ENCODE results near the gene RAD21L1.

Gene RAD21L1

GRCh38 chr20:1293641-1294379 is 68.0 kb downstream of the RAD21L1 start:
- no peak overlapping the region for H3K4me3 ChIP-seq (ENCODE audit: low read length)
- no peak for DNase-seq (ENCODE audit: low read depth)
- TF ChIP-seq CTCF (IDR thresholded peaks at IDR 0.05; ENCODE audit: insufficient read depth, low read depth, low read length, missing control alignments): no peak

- TF ChIP-seq CTCF (IDR thresholded peaks at IDR 0.05; ENCODE audit: insufficient read depth, low read depth, low read length, missing control alignments): no peak
- DNase-seq (ENCODE audit: low read depth): no peak
- H3K4me3 ChIP-seq (ENCODE audit: low read length): no peak overlapping the region
These were observed 68.7 kb downstream of the RAD21L1 start for GRCh38 chr20:1294497-1294896.

GRCh38 chr20:1295276-1295930 is 69.6 kb downstream of the RAD21L1 start:
- no peak overlapping the region for H3K4me3 ChIP-seq (ENCODE audit: low read length)
- no peak for DNase-seq (ENCODE audit: low read depth)
- TF ChIP-seq CTCF (IDR thresholded peaks at IDR 0.05; ENCODE audit: insufficient read depth, low read depth, low read length, missing control alignments): no peak

DNA sequence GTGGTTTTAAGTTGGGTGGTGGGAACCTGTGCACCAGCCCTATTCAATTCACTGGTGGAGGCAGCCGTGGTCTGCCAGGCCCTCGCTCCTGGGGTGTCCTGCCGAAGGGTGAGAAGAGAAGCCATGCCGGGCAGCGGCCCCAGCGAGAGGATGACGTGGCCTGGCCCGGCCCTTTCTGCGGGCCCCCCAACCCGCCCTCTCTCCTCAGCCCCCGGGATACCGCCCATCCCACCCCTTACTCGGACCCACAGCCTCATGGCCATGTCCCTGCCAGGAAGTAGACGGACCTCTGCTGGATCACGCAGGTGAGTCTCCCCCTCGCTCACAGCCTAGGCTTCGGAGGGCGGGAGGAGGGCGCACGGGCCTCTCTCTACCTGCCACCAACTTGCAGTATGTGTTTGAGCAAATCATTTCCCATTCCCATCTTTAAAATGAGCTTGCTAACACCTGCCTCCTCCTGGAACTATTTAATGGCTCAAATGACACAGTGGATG is 70.3 kb downstream of the RAD21L1 start:
- no peak overlapping the region for H3K4me3 ChIP-seq (ENCODE audit: low read length)
- no peak for DNase-seq (ENCODE audit: low read depth)
- TF ChIP-seq CTCF (IDR thresholded peaks at IDR 0.05; ENCODE audit: insufficient read depth, low read depth, low read length, missing control alignments): no peak

DNA sequence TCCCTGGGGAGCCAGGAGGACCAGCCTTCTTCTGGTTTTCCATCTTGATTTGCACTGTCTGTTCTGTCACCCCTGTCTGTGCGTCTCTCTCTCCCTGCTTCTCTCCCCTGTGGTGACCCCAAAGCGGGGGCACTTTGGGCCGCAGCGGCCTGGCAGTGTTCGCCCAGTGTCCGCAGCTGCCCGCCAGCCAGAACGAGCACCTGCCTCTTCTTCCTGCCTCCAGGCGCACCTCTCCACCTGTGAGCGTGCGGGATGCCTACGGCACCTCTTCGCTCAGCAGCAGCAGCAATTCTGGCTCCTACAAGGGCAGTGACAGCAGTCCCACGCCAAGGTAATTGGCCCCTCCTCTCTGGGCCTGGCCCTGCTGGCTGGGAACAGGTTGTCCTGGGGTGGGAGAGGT is 71.1 kb downstream of the RAD21L1 start:
- no peak for TF ChIP-seq CTCF (IDR thresholded peaks at IDR 0.05; ENCODE audit: insufficient read depth, low read depth, low read length, missing control alignments)
- H3K4me3 ChIP-seq (ENCODE audit: low read length): no peak overlapping the region
- DNase-seq (ENCODE audit: low read depth): no peak

GRCh38 chr20:1297486-1297885 is 71.6 kb downstream of the RAD21L1 start:
- no peak for TF ChIP-seq CTCF (IDR thresholded peaks at IDR 0.05; ENCODE audit: insufficient read depth, low read depth, low read length, missing control alignments)
- DNase-seq (ENCODE audit: low read depth): no peak
- no peak overlapping the region for H3K4me3 ChIP-seq (ENCODE audit: low read length)

Data from epithelial cell of esophagus (primary cell).